HEK293T (cell line): ENCODE measurements around the gene ITGB2.

Source experiments
- CTBP1 ChIP-seq: fragments of 450-650 bp; IDR thresholded peaks from 2 replicates; pipeline ENCODE4 v1.6.1; 2016; ENCODE audit warnings: borderline replicate concordance
- FOXA1 ChIP-seq: fragments of 450-650 bp; IDR thresholded peaks from 2 replicates; pipeline ENCODE4 v1.6.1; 2016; ENCODE audit warnings: mild to moderate bottlenecking
- SUZ12 ChIP-seq: fragments of 450-650 bp; IDR thresholded peaks from 2 replicates; pipeline ENCODE4 v1.6.1; 2016; ENCODE audit warnings: mild to moderate bottlenecking

DNA sequence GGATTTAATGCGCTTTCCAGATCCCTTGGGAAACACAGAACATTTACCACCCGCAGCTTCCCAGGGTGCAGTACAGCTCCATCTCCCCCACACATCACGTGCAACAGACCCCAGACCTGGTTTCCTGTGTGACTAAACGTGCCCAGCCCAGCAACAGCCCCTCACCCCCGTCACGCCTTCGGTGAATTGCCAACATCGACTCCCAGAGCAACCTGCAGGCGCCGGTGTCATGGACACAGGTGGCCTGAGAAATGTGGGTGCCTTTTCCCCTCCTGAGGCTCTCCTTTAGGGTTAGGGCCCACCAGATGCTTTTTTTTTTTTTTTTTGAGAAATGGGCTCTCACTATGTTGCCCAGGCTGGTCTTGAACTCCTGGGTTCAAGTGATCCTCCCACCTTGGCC is 78.6 kb downstream of the ITGB2 start:
- no peak for TF ChIP-seq CTBP1
- TF ChIP-seq SUZ12 = no peak
- no peak for TF ChIP-seq FOXA1
